Measurements from ENCODE around the gene AGER. TPM values are rescaled to one million over a fixed set of nuclear protein-coding genes. Genes with fewer than 3 reads are reported as not detected.

AGER gene
- polyA plus RNA-seq, 2 of the 4 experiments (the other 2 are of a cell fraction), result 1.6 to 2.4 TPM

GRCh38 chr6:32137454-32137853 is 46.6 kb downstream of the AGER start:
- Histone ChIP-seq H3K4me1 (no peaks in the 10 kb centered on the region), H3K27ac (no peak overlapping the region), H3K4me3 (no peak overlapping the region), H3K4me2 (no peak overlapping the region), H3K9me3 (no peaks in the 10 kb centered on the region)
- no peak for DNase-seq (ENCODE audit: low read depth in 1 of 2, low spot score in 1 of 2)
- ChIA-PET POLR2A (no interaction called here), CTCF (interaction anchor here (0.7 kb wide), 1 partner anchor 13 kb away, joined by 3 read pairs; no protein-coding TSS in a partner anchor)
- no peak for ATAC-seq
- no peak for FAIRE-seq
- no peak for TF ChIP-seq KDM1A (IDR thresholded peaks at IDR 0.05; ENCODE audit: low read depth)
- TF ChIP-seq CEBPB (IDR thresholded peaks at IDR 0.05), result no peak
- no peak for TF ChIP-seq TP53 (CRISPR knock-in tag; IDR thresholded peaks at IDR 0.05)

GRCh38 chr6:32133786-32134185 is 50.3 kb downstream of the AGER start:
- POLR2A ChIA-PET, result no interaction called here
- H3K9me3 ChIP-seq, result no peaks in the 10 kb centered on the region
- TF ChIP-seq RCOR1 (IDR thresholded peaks at IDR 0.05; ENCODE audit: low read depth, low read length), result no peak
- no peak for TF ChIP-seq NFE2L2 (conservative IDR thresholded peaks at IDR 0.05; ENCODE audit: low read length)
- TF ChIP-seq CTCF (IDR thresholded peaks at IDR 0.05), result no peak
- TF ChIP-seq CHD4 (IDR thresholded peaks at IDR 0.05; ENCODE audit: borderline replicate concordance), result no peak
- TF ChIP-seq ZSCAN20 (CRISPR knock-in tag; IDR thresholded peaks at IDR 0.05), result no peak
- no peak for TF ChIP-seq HES2 (IDR thresholded peaks at IDR 0.05)
- TF ChIP-seq ZNF302 (CRISPR knock-in tag; IDR thresholded peaks at IDR 0.05), result no peak
- no peak for TF ChIP-seq USF2 (IDR thresholded peaks at IDR 0.05)
- no peak for TF ChIP-seq KDM5A (IDR thresholded peaks at IDR 0.05)
- TF ChIP-seq FOSB (CRISPR knock-in tag; IDR thresholded peaks at IDR 0.05), result no peak
- no peak for TF ChIP-seq MAZ (IDR thresholded peaks at IDR 0.05; ENCODE audit: borderline replicate concordance, low read depth, low read length)
- TF ChIP-seq POLR2AphosphoS2 (conservative IDR thresholded peaks at IDR 0.05; ENCODE audit: low read length), result no peak
- no peak overlapping the region for H3K4me3 ChIP-seq
- no peak overlapping the region for H3K4me2 ChIP-seq
- no peak overlapping the region for H3K27ac ChIP-seq
- ATAC-seq (no peak), FAIRE-seq (no peak), DNase-seq (ENCODE audit: low read depth in 1 of 2, low spot score in 1 of 2) (no peak)
- 78% methylated on average over 4 of the region's 4 CpGs for WGBS (ENCODE audit: missing lambda C conversion rate)
- CTCF ChIA-PET, result no interaction called here
- H3K4me1 ChIP-seq, result peaks cover 7% of the 10 kb centered on the region

GRCh38 chr6:32132110-32132509 is 51.9 kb downstream of the AGER start:
- no peak overlapping the region for H3K27ac ChIP-seq
- ATAC-seq, result no peak
- TF ChIP-seq HEYL (CRISPR knock-in tag; IDR thresholded peaks at IDR 0.05) (no peak), MAX (IDR thresholded peaks at IDR 0.05) (no peak)
- FAIRE-seq, result no peak
- DNase-seq (ENCODE audit: low read depth in 1 of 2, low spot score in 1 of 2), result no peak
- H3K4me3 ChIP-seq, result no peak overlapping the region
- no peak overlapping the region for H3K4me2 ChIP-seq
- POLR2A ChIA-PET, result no interaction called here
- peaks cover 14% of the 10 kb centered on the region for H3K4me1 ChIP-seq
- no peaks in the 10 kb centered on the region for H3K9me3 ChIP-seq
- CTCF ChIA-PET, result no interaction called here

GRCh38 chr6:32131439-32131948 is 52.6 kb downstream of the AGER start:
- Histone ChIP-seq H3K4me3 (no peak overlapping the region), H3K4me2 (no peak overlapping the region), H3K27ac (peak overlapping the region in 1 of 2 experiments; percentile 92; a peak in 2 of 6 replicates)

More at GRCh38 chr6:32131439-32131948, 52.6 kb downstream of the AGER start:
- peaks cover 16% of the 10 kb centered on the region for H3K4me1 ChIP-seq
- 95% methylated on average over 13 of the region's 14 CpGs for WGBS (ENCODE audit: missing lambda C conversion rate)
- FAIRE-seq (no peak), DNase-seq (ENCODE audit: low read depth in 1 of 2, low spot score in 1 of 2) (no peak), ATAC-seq (no peak)
- CTCF ChIA-PET, result interaction anchor here (4.8 kb wide), 1 partner anchor 12 kb away, joined by 37 read pairs; no protein-coding TSS in a partner anchor
- no peaks in the 10 kb centered on the region for H3K9me3 ChIP-seq
- POLR2A ChIA-PET, result interaction anchor here (1.1 kb wide), 1 partner anchor 23 kb away, joined by 3 read pairs; no protein-coding TSS in a partner anchor
- TF ChIP-seq TFCP2L1 (CRISPR knock-in tag; IDR thresholded peaks at IDR 0.05) (no peak), RNF2 (IDR thresholded peaks at IDR 0.05; ENCODE audit: borderline replicate concordance, low read depth) (no peak), ZSCAN20 (CRISPR knock-in tag; IDR thresholded peaks at IDR 0.05) (no peak), CHD2 (IDR thresholded peaks at IDR 0.05; ENCODE audit: low read length, partially characterized antibody) (no peak), CHD4 (IDR thresholded peaks at IDR 0.05; ENCODE audit: borderline replicate concordance) (no peak), RFX5 (IDR thresholded peaks at IDR 0.05) (no peak), KDM5A (IDR thresholded peaks at IDR 0.05) (no peak), ZFP36 (IDR thresholded peaks at IDR 0.05; ENCODE audit: borderline replicate concordance, partially characterized antibody) (no peak), EP300 (IDR thresholded peaks at IDR 0.05) (no peak), CBX8 (IDR thresholded peaks at IDR 0.05) (no peak), KDM1A (IDR thresholded peaks at IDR 0.05; ENCODE audit: low read depth) (no peak)

Measured in A549 (cell line).